HCT116 (cell line): Measurements from ENCODE around the gene NPSR1. TPM values are rescaled to one million over a fixed set of nuclear protein-coding genes. Genes with fewer than 3 reads are reported as not detected.

Source experiments
- ATAC-seq: fragments of 200-7000 bp; cut with Tn5 transposase; 2 replicates; pipeline ENCODE4 v1.9.1; 2020; ENCODE audit warnings: mild to moderate bottlenecking, moderate library complexity
- BruUV-seq: library from RNA; stranded (reverse); fragments of 400-500 nt; replicated peaks from 2 replicates; lab custom pipeline; 2021; lab: Mats Ljungman, UMichigan
- CTCF ChIA-PET: fragments of 300-600 bp; sonication (Branson Sonifier 250); formaldehyde crosslinking; loops from one replicate; lab custom pipeline; 2021; ENCODE audit warnings: antibody characterized with exemption; lab: Charles Lee
- POLR2A ChIA-PET: fragments of 300-600, 350-600 bp; sonication (Branson Sonifier 250); formaldehyde crosslinking; loops from one replicate; lab custom pipeline; 2021; ENCODE audit warnings: antibody characterized with exemption; lab: Charles Lee
- RAD21 ChIA-PET, 2 experiments: fragments of 300-600 bp; sonication (Branson Sonifier 250); formaldehyde crosslinking; loops; one replicate each; lab custom pipeline; 2023; ENCODE audit warnings: low total read pairs in 2 of 2; ENCODE audit not compliant: uncharacterized antibody in 2 of 2, unreplicated experiment in 2 of 2, low non-redundant PET in 1 of 2; lab: Charles Lee
- DNase-seq: peaks from one replicate; pipeline ENCODE4 v3.0.0-alpha.2; 2010; ENCODE audit warnings: low read depth, low spot score
- H2AFZ ChIP-seq: fragments of 200-600 bp; shearing (Covaris generic), sonication (generic); 2 replicates; pipeline ENCODE4 v1.6.1; 2017; ENCODE audit warnings: low read depth, mixed run types, mixed read lengths, antibody characterized with exemption, low read length; ENCODE audit not compliant: poor library complexity, severe bottlenecking
- H3K27ac ChIP-seq: 2 replicates; pipeline ENCODE4 v1.5.1; 2012; ENCODE audit warnings: low read depth, low read length
- H3K27me3 ChIP-seq: fragments of 200-600 bp; sonication (generic); 2 replicates; pipeline ENCODE4 v1.6.1; 2016; ENCODE audit warnings: mixed run types, low read length, mixed read lengths; ENCODE audit not compliant: insufficient read depth
- H3K36me3 ChIP-seq, 2 experiments: fragments of 200-500 bp in 1 of 2; fragments of 200-600 bp in 1 of 2; sonication (Bioruptor generic) in 1 of 2; sonication (generic) in 1 of 2; 2 replicates each; pipeline versions ENCODE4 v1.5.1 to v1.6.1; 2014 to 2016; ENCODE audit warnings: low read length in 2 of 2, inconsistent platforms in 1 of 2, mixed read lengths in 1 of 2, mixed run types in 1 of 2; ENCODE audit not compliant: insufficient read depth in 2 of 2, control insufficient read depth in 1 of 2
- H3K4me1 ChIP-seq, 2 experiments: fragments of 200-600 bp in 1 of 2; sonication (generic) in 1 of 2; 2 replicates each; pipeline versions ENCODE4 v1.5.1 to v1.6.1; 2012 to 2017; ENCODE audit warnings: low read length in 2 of 2, inconsistent platforms in 1 of 2, mild to moderate bottlenecking in 1 of 2, mixed read lengths in 1 of 2, mixed run types in 1 of 2, moderate library complexity in 1 of 2; ENCODE audit not compliant: insufficient read depth in 2 of 2, control insufficient read depth in 1 of 2
- H3K4me2 ChIP-seq: fragments of 200-600 bp; sonication (generic); 2 replicates; pipeline ENCODE4 v1.6.1; 2017; ENCODE audit warnings: mixed run types, low read length, mixed read lengths
- H3K4me3 ChIP-seq, 2 experiments: fragments of 200-600 bp in 1 of 2; sonication (generic) in 1 of 2; replicated peaks in 1 of 2; 2 replicates each; pipeline ENCODE4 v1.5.1; 2011 to 2016; ENCODE audit warnings: low read length in 2 of 2, control low read depth in 1 of 2, low read depth in 1 of 2, mild to moderate bottlenecking in 1 of 2, mixed read lengths in 1 of 2, mixed run types in 1 of 2
- H3K79me2 ChIP-seq: fragments of 200-600 bp; sonication (generic); 2 replicates; pipeline ENCODE4 v1.6.1; 2017; ENCODE audit warnings: mild to moderate bottlenecking, mixed run types, low read length, moderate library complexity, mixed read lengths; ENCODE audit not compliant: insufficient read depth
- H3K9ac ChIP-seq: fragments of 200-600 bp; sonication (generic); 2 replicates; pipeline ENCODE4 v1.6.1; 2016; ENCODE audit warnings: low read length, mixed read lengths
- H3K9me2 ChIP-seq: fragments of 200-600 bp; sonication (generic), shearing (Covaris generic); 2 replicates; pipeline ENCODE4 v1.6.1; 2017; ENCODE audit warnings: mixed run types, mild to moderate bottlenecking, moderate library complexity; ENCODE audit not compliant: insufficient read depth
- H3K9me3 ChIP-seq, 2 experiments: fragments of 200-500 bp in 1 of 2; fragments of 200-600 bp in 1 of 2; sonication (Bioruptor generic) in 1 of 2; sonication (generic) in 1 of 2; 2 replicates each; pipeline ENCODE4 v1.6.1; 2014 to 2017; ENCODE audit warnings: low read length in 2 of 2, mixed read lengths in 2 of 2, inconsistent platforms in 1 of 2, low read depth in 1 of 2, mild to moderate bottlenecking in 1 of 2, mixed run types in 1 of 2, moderate library complexity in 1 of 2; ENCODE audit not compliant: control insufficient read depth in 1 of 2, insufficient read depth in 1 of 2
- H4K20me1 ChIP-seq: fragments of 200-600 bp; sonication (generic), shearing (Covaris generic); 2 replicates; pipeline ENCODE4 v1.6.1; 2017; ENCODE audit warnings: mixed run types, mild to moderate bottlenecking, moderate library complexity; ENCODE audit not compliant: insufficient read depth
- ATF3 ChIP-seq: IDR thresholded peaks from 2 replicates; pipeline ENCODE4 v1.6.1; 2012
- CBX3 ChIP-seq: IDR thresholded peaks from 2 replicates; pipeline ENCODE4 v1.6.1; 2012; ENCODE audit warnings: low read depth
- EZH2phosphoT487 ChIP-seq: fragments of 200-600 bp; IDR thresholded peaks from 2 replicates; pipeline ENCODE4 v1.6.1; 2018; ENCODE audit warnings: antibody characterized with exemption, borderline replicate concordance
- JUND ChIP-seq: IDR thresholded peaks from 2 replicates; pipeline ENCODE4 v1.6.1; 2012
- POLR2A ChIP-seq: IDR thresholded peaks from 2 replicates; pipeline ENCODE4 v1.7.0; 2011; ENCODE audit warnings: borderline replicate concordance; ENCODE audit not compliant: insufficient read depth, insufficient read length; ENCODE audit errors: extremely low read depth
- RAD21 ChIP-seq: IDR thresholded peaks from 2 replicates; pipeline ENCODE4 v1.6.1; 2012; ENCODE audit warnings: low read depth, mild to moderate bottlenecking
- SP1 ChIP-seq: IDR thresholded peaks from 2 replicates; pipeline ENCODE4 v1.6.1; 2012; ENCODE audit warnings: low read depth
- SRF ChIP-seq: IDR thresholded peaks from 2 replicates; pipeline ENCODE4 v1.6.1; 2012; ENCODE audit warnings: low read depth
- TCF7L2 ChIP-seq: IDR thresholded peaks from 2 replicates; pipeline ENCODE4 v1.7.0; 2011; ENCODE audit warnings: borderline replicate concordance, inconsistent platforms; ENCODE audit not compliant: insufficient read depth, insufficient read length; ENCODE audit errors: extremely low read depth
- ZNF274 ChIP-seq: fragments of 200-500 bp; sonication (Bioruptor generic); IDR thresholded peaks from 2 replicates; pipeline ENCODE4 v1.6.1; 2014; ENCODE audit warnings: mild to moderate bottlenecking, low read depth, low read length, inconsistent platforms
- intact Hi-C: fragments of 100-400 bp; cut with micrococcal nuclease; formaldehyde crosslinking; loops from 2 replicates; pipeline ENCODE4 v1.10.0; 2022
- total RNA-seq: library from RNA; stranded (reverse); gene quantifications from one replicate; pipeline ENCODE4 v1.2.1, GENCODE V29; 2021; ENCODE audit not compliant: unreplicated experiment
- TF ChIP-seq, protein P1 (sequence below), 3 experiments: fragments of 200-600 bp in 1 of 3; sonication (generic) in 1 of 3; IDR thresholded peaks in 2 of 3; conservative IDR thresholded peaks in 1 of 3; 2 replicates each; pipeline ENCODE4 v1.5.1; 2012 to 2017; ENCODE audit warnings: low read depth in 2 of 3, low read length in 2 of 3, antibody characterized with exemption in 1 of 3, borderline replicate concordance in 1 of 3, control low read depth in 1 of 3, mild to moderate bottlenecking in 1 of 3, mixed read lengths in 1 of 3, mixed run types in 1 of 3, moderate library complexity in 1 of 3; ENCODE audit not compliant: insufficient read depth in 1 of 3
- TF ChIP-seq, protein P2 (sequence below): IDR thresholded peaks from 2 replicates; pipeline ENCODE4 v1.6.1; 2012; ENCODE audit warnings: low read depth

The NPSR1 gene
- total RNA-seq, 1 experiment from 2014 or later = not detected

GRCh38 chr7:34739651-34740300 is 81.8 kb downstream of the NPSR1 start:
- CTCF ChIA-PET = no interaction called here

DNA sequence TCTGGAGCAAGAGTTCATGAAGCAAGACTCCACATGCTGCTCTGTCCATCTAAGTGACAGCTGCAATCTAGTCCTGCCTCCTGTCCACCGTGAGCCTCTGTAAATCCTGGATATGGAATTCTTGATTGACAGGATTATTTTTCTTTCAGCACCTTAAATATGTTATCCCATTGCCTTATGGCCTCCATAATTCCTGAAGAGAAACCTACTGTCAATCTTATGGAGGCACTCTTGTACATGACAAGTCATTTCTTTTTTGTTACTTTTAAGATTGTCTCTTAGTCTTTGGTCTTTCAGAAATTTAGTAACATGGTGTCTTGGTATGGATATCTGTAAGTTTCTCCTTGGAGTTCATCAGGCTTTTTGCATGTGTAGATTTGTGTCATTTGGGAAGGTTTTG is 82.8 kb downstream of the NPSR1 start:
- no TSS peak for BruUV-seq
- Histone ChIP-seq H3K9me3 (no peaks in the 10 kb centered on the region), H3K4me1 (no peaks in the 10 kb centered on the region), H3K27ac (no peak overlapping the region), H3K4me2 (no peak overlapping the region), H3K9ac (no peak overlapping the region), H4K20me1 (no peaks in the 10 kb centered on the region), H3K27me3 (no peaks in the 10 kb centered on the region), H3K4me3 (no peak overlapping the region), H3K36me3 (no peaks in the 10 kb centered on the region), H3K79me2 (no peaks in the 10 kb centered on the region), H2AFZ (no peak overlapping the region), H3K9me2 (no peaks in the 10 kb centered on the region)
- ChIA-PET POLR2A (no interaction called here), RAD21 (no interaction called here), CTCF (no interaction called here)
- intact Hi-C loops = no loop called here
- DNase-seq = no peak
- ATAC-seq = no peak
- no peak for TF ChIP-seq SP1
- TF ChIP-seq ZNF274 = no peak
- no peak for TF ChIP-seq SRF
- TF ChIP-seq EZH2phosphoT487 = no peak
- no peak for TF ChIP-seq CBX3
- TF ChIP-seq, protein P1, sequence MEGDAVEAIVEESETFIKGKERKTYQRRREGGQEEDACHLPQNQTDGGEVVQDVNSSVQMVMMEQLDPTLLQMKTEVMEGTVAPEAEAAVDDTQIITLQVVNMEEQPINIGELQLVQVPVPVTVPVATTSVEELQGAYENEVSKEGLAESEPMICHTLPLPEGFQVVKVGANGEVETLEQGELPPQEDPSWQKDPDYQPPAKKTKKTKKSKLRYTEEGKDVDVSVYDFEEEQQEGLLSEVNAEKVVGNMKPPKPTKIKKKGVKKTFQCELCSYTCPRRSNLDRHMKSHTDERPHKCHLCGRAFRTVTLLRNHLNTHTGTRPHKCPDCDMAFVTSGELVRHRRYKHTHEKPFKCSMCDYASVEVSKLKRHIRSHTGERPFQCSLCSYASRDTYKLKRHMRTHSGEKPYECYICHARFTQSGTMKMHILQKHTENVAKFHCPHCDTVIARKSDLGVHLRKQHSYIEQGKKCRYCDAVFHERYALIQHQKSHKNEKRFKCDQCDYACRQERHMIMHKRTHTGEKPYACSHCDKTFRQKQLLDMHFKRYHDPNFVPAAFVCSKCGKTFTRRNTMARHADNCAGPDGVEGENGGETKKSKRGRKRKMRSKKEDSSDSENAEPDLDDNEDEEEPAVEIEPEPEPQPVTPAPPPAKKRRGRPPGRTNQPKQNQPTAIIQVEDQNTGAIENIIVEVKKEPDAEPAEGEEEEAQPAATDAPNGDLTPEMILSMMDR (IDR thresholded peaks at IDR 0.05 in 2 of 3, conservative IDR thresholded peaks at IDR 0.05 in 1 of 3; ENCODE audit: borderline replicate concordance in 1 of 3, insufficient read depth in 1 of 3, low read depth in 2 of 3, low read length in 2 of 3) = no peak
- TF ChIP-seq, protein P2, sequence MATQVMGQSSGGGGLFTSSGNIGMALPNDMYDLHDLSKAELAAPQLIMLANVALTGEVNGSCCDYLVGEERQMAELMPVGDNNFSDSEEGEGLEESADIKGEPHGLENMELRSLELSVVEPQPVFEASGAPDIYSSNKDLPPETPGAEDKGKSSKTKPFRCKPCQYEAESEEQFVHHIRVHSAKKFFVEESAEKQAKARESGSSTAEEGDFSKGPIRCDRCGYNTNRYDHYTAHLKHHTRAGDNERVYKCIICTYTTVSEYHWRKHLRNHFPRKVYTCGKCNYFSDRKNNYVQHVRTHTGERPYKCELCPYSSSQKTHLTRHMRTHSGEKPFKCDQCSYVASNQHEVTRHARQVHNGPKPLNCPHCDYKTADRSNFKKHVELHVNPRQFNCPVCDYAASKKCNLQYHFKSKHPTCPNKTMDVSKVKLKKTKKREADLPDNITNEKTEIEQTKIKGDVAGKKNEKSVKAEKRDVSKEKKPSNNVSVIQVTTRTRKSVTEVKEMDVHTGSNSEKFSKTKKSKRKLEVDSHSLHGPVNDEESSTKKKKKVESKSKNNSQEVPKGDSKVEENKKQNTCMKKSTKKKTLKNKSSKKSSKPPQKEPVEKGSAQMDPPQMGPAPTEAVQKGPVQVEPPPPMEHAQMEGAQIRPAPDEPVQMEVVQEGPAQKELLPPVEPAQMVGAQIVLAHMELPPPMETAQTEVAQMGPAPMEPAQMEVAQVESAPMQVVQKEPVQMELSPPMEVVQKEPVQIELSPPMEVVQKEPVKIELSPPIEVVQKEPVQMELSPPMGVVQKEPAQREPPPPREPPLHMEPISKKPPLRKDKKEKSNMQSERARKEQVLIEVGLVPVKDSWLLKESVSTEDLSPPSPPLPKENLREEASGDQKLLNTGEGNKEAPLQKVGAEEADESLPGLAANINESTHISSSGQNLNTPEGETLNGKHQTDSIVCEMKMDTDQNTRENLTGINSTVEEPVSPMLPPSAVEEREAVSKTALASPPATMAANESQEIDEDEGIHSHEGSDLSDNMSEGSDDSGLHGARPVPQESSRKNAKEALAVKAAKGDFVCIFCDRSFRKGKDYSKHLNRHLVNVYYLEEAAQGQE = no peak
- no peak for TF ChIP-seq RAD21
- no peak for TF ChIP-seq POLR2A
- no peak for TF ChIP-seq ATF3
- no peak for TF ChIP-seq JUND
- TF ChIP-seq TCF7L2 = no peak

More at GRCh38 chr7:34739651-34740300, 81.8 kb downstream of the NPSR1 start:
- H3K36me3 ChIP-seq = no peaks in the 10 kb centered on the region
- ATAC-seq = no peak
- RAD21 ChIA-PET = no interaction called here
- no peak overlapping the region for H3K4me3 ChIP-seq
- no peak overlapping the region for H3K27ac ChIP-seq
- no peak for TF ChIP-seq POLR2A
- no peaks in the 10 kb centered on the region for H3K9me3 ChIP-seq
- H3K9ac ChIP-seq = no peak overlapping the region
- H4K20me1 ChIP-seq = no peaks in the 10 kb centered on the region
- H3K79me2 ChIP-seq = no peaks in the 10 kb centered on the region
- H3K27me3 ChIP-seq = no peaks in the 10 kb centered on the region
- no TSS peak for BruUV-seq
- POLR2A ChIA-PET = no interaction called here
- no peak overlapping the region for H3K4me2 ChIP-seq
- DNase-seq = no peak
- H2AFZ ChIP-seq = no peak overlapping the region
- no peaks in the 10 kb centered on the region for H3K9me2 ChIP-seq
- H3K4me1 ChIP-seq = no peaks in the 10 kb centered on the region
- intact Hi-C loops = no loop called here
